ENCODE data around the gene KLRF1.
"Not testable (repeated sequence)": the region's sequence is repeated elsewhere in the genome, so short reads cannot be mapped to it uniquely, and the experiment has no call there.

The KLRF1 gene

DNA sequence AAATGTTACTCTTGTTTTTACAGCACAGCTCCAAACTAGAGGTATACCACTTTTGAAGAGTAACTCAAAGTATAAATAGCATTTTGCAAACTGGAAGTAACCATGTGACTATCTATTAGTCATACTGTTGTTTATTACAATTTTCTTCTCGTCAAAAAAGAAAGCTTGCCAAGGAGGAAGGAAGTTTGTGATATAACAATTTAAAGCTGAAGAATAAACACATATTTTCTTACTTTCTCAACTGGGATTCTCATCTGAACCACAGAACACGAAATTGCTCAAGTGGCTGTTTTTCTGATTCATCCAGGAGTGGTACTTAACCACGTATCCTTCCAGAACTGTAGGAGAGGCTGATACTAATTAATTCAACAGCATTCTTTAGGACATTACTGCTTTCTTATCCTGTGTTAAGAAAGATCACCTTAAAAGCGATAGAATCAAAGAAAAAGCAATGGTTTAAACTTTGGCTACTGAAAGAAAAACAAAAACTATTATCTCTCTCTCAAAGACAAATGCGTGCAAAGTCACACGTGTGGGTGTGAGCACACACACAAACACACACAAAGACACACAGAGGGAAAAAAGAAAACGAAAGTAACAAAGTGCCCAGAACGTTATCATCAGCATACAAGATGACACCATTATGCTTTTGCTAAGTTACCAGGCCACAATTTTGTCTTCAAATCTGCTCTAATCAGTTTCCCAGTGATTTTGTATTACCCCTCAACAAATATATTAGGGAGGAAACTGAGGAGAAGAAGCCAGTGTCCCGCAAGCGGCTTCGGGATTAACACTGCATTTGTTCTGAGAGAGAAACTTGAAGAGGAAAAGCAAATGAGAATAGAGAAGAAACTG is 42.3 kb downstream of the KLRF1 start, which contains the start of gene CLEC2B:
CLEC2B (minus strand) TSS at position 48 of the 855 bp plus-strand sequence.
- no peak for DNase-seq (ENCODE audit: low spot score)

DNA sequence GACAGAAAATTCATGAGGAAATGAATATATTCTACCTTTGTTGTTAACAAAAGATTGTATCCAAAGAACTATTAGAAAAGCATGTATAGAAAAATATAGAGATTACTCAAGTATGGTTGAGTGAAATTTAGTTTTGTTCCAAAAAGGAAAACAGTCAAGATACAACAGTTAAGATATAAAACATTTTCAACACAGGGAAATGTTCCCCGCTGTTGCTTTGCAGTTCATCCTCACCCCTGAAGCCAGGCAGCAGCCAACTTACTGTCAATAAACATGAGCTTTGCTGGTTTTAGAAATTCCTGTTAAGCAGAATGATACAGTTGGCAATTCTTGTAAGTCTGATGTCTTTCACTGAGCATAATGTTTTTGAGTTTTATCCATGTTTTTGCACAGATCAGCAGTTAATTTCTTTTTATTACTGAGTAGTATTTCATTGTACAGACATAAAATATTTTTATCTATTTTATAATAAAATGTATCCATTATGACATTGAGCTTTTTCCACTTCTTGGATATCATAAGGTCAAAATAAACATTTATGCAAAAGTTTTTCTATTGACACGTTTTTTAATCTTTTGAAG is 43.1 kb downstream of the KLRF1 start:
- no peak for DNase-seq (ENCODE audit: low spot score)

DNA sequence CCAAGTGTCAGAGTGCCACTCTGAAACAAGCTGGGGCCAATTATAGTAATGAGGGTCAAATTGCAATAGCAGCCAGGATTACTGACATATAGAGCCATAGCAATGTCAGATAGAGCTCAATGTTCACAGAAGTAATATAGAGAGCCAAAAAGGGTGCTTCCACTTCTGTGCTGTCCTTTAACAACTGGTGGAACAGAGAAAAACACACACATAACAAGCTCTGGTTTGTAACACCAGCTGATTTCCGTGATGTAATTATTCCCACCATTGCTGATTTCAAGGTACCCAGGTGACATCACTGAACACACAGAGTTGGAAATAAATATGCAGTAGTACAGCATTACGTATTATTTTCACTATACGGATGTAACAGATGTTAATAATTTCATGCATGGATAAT is 44.9 kb downstream of the KLRF1 start:
- no peak for DNase-seq (ENCODE audit: low spot score)

DNA sequence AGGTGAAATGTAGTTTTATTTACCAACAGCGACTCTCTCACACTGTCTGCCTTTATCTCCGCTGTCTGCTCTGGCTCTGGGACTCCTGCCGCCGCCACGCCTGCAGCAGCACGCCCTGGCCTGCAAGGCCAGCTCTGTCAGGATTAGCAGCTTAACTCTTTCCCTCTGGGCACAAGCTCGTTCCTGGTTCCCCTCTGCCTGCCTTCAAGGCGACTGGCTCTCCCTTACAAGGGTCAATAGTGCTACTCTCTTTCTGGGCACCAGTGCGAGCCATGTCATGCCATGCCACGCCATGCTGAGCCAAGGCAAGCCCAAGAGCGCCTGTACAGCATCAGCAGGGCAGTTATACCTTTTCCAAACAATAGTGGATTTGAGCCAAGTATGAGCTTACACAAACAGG is 45.5 kb downstream of the KLRF1 start:
- no peak for DNase-seq (ENCODE audit: low spot score)

DNA sequence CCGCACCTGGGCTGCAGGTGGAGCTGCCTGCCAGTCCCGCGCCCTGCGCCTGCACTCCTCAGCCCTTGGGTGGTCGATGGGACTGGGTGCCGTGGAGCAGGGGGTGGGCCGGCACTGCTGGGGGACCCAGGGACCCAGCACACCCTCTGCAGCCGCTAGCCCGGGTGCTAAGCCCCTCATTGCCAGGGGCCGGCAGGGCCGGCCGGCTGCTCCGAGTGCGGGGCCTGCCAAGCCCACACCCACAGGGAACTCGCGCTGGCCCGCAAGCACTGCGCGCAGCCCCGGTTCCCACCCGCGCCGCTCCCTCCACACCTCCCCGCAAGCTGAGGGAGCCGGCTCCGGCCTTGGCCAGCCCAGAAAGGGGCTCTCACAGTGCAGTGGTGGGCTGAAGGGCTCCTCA is 48.8 kb downstream of the KLRF1 start:
- not testable (repeated sequence) for DNase-seq (ENCODE audit: low spot score)

DNA sequence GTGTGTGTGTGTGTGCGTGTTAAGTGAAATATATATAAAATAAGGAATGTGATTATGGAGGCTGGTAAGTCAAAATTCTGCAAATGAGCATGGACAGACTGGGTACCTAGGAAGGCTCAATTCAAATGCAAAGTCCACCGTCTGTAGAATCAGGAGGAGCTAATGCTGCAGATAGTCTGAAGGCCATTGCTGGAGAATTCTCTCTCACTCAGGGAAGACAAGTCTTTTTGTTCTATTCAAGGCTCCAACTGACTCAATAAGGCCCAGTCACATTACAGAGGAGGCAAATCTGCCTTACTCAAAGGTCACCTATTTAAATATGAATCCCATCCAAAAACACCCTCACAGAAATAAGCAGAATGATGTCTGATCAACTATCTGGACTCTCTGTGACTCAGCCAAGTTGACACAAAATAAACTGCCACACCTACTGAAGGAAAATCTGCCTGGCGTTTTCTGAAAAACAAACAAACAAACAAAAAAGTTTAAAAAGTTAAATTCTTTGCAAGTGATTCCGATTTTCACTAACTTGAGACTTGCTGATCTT is 53.3 kb downstream of the KLRF1 start:
- no peak for DNase-seq (ENCODE audit: low spot score)

DNA sequence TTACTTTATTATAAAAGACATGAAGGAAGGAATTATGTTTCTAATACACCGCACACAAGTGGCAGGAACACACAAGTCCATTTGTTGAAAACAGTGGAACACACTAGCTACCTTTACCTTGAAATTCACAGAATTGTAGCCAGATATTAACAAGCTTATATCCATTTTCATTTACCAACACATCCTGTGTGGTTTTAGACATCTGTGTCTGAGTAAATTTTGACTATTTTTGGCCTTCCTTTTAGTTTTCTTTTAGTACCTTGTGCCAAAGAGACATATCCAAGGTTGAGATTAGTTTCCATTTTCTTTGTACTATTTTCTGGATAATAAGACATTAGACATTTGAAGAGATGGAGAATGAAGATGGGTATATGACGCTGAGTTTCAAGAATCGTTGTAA is 54.0 kb downstream of the KLRF1 start, which contains the start of gene KLRF2:
KLRF2 (plus strand) TSS at position 244 of the 400 bp plus-strand sequence; CDS start at position 351, 107 bp downstream.
- no peak for DNase-seq (ENCODE audit: low spot score)

DNA sequence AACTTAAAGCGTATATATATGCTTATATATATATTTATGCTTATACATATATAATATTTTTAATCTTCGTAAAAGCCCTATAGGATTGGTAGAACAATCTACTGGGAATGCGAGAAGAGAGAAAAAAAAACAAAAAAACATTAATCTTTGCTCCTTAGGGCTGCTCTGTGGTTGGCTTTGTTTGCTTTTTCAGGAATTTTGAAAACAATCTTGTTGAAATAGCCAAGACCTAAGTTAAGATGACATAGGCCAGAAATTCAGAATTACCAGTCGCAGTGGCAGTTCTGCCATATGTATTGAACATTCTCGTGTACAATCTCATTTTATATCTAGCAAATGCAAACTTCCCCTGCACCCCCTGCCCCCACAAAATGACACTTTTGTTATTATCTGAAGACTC is 54.7 kb downstream of the KLRF1 start:
- DNase-seq (ENCODE audit: low spot score), result no peak

DNA sequence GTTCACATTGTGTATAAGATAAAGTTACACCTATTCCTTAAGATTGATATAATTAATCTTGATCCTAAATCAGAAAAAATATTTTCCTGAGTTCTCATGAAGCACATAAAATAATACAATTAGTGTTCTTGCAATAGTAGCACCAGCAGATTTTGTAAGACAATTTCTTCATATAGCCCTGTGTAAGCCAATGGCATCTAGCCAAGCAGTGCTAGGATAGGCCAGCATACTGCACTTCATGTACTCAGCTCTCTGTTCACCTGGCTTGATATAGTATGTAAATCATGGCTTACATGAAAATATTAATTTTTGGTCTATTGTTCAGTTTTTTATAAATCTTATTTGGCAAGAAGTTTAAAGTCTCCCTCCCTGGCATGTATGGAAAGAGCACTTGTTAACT is 55.9 kb downstream of the KLRF1 start:
- no peak for DNase-seq (ENCODE audit: low spot score)

DNA sequence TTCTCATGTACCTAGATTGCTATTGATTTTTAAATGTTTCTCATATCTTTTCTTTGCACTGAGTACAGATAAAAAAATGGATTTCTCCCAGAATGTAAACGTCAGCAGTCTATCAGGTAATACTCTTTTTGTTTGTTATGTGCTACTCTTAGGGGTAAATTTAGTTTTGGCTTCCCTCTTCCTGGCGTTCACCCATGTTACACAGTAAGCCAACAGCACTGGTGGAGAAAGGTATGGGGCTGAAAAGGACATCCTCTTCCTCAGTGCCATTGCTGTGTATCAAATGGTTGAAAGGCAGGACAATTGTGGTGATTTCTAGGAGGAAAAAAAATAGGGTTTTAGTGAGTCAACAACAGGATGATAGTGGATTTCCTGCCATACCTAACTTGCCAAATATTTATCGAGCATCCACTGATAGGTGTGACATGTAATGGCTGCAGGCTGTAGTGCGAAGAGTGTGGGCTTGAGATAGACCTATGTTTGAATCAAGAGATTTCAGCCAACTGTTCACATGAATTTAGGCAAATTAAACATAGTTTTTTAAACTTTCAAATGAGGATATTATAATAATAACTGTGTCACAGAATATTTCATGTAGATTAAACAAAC is 61.5 kb downstream of the KLRF1 start:
- no peak for DNase-seq (ENCODE audit: low spot score)

All from SK-N-DZ (cell line).